Activated CD4-positive, alpha-beta T cell treated with anti-CD3 and anti-CD28 coated beads for 24 hours (primary cell): ENCODE measurements around the gene EPB41L4B.
"Not testable (repeated sequence)": the region's sequence is repeated elsewhere in the genome, so short reads cannot be mapped to it uniquely, and the experiment has no call there.

Source experiments
- DNase-seq, 2 donors: peaks; one replicate each; pipeline ENCODE4 v3.0.0-alpha.2; 2020; ENCODE audit warnings: low read depth in 2 of 2

Gene EPB41L4B

GRCh38 chr9:109163194-109163593, 157.7 kb downstream of the EPB41L4B start:
- DNase-seq: no peak

DNA sequence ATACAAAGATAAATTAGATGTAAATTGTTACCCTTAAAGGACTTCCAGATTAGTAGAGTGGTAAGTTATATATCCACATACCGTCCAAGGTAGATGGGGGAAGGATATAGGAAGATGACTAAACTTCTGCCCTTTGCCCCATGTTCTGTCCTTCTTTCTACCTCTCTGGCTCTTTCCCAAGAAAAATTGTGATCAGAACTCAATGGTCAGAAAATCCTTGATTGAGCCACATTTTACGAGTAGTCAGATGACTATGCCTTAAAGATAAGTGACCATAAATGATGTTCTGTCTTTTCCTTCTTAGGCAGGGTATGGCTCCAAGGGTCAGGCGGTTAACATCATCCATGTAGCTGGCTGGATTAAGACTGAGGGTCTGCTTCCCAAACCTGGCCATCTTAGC, 158.2 kb downstream of the EPB41L4B start:
- no peak for DNase-seq

DNA sequence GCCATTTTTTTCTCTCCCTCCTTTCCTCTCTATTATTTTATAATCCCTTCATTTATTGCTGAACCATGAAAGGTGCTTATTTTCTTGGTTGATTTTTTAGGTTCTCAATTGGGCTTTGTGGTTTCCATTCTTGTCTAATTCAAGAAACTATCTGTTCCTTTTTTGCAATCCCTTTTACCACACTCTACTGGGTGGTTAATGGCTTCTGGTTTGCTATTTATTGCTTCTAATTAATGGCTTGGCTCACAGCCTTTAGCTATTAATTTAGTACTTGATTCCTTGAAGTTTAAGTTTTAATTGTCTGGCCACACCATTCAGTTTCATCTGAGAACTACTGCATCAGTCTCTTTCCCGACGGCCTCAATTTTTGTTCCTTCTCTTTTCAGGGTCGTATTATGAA, 159.4 kb downstream of the EPB41L4B start:
- DNase-seq: no peak

- DNase-seq: no peak
These were observed 161.3 kb downstream of the EPB41L4B start for GRCh38 chr9:109159583-109159982.

- no peak for DNase-seq
These were observed 162.2 kb downstream of the EPB41L4B start for GRCh38 chr9:109158651-109159050.

DNA sequence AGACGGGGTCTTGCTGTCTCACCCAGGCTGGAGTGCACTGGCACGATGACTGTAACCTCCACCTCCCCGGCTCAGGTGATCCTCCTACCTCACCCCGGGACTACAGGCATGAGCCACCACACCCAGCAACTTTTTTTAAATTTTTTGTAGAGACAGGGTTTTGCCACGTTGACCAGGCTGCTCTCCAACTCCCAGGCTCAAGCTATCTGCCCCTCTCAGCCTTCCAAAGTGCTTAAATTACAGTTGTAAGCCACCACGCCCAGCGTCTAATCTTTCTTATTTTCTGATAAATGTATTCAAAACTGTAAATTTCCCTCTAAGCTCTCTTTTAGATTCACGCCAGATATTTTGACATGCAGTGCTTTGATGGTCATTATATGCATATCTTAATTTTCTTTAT, 164.2 kb downstream of the EPB41L4B start:
- DNase-seq: no peak

- no peak for DNase-seq
These were observed 169.8 kb downstream of the EPB41L4B start for GRCh38 chr9:109150925-109151545.

DNA sequence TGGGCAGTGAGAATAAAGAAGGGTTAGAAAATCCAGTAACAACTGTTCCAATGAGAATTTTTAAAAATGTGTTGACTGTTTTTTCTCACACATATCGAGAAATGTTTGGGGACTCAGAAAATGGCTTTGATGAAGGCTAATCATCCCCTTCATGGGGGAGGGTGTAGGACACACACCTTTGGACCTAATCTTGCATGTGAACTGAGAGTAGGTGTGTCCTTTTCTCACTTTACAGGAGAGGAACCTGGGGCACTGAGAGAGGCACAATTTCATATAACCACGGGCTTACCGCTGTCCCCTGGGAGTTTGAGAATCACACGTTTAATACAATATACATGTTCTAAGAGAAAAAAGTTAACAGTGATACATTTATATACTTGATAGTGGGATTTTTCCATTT, 171.1 kb downstream of the EPB41L4B start:
- DNase-seq: no peak

DNA sequence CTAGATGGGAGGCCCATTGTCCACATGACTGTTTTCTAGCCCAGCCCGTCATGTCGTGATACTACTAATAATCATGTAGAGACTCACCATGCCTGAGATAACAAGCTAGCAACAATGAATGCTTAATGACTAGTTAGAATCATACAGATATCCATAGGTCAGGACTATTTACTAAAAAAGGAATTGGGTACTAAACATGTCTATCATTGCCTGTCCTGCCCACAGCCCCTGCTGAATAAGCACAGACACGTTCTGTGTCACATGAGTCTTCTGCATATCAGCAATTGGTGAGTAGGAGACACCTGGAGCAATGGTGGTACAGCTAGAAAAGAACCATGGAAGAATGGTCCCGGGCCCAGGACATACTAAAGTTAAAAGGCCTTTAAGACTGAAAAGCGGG, 171.8 kb downstream of the EPB41L4B start:
- no peak for DNase-seq

- DNase-seq: no peak
These were observed 175.8 kb downstream of the EPB41L4B start for GRCh38 chr9:109145051-109145450.

DNA sequence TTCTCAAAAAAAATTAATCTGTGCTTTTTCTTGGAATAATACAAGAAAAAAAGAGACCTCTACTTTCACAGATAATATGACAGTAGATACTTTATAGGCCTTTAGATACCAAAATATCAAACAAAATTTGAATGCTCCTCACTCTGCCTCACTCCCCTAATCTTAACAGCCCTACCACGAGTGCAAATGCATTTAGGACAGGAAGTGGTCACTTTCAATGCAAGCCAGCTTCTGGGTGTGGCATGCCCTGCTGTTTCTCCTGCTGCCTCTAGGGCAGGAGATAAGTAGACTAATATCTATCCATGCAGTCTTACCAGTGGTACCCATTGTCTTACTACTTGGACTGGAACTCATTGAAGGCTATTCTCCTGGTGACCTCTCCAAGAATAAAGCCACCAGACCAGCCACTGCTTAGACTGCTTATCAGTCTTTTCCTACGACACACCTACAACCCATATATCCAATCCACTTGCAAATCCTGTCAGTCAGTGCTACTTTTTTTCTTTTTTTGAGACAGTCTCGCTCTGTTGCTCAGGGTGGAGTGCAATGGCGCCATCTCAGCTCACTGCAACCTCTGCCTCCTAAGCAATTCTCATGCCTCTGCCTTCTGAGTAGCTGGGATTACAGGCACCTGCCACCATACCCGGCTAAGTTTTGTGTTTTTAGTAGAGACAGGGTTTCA, 176.8 kb downstream of the EPB41L4B start:
- DNase-seq: no peak

GRCh38 chr9:109141375-109141774, 179.5 kb downstream of the EPB41L4B start:
- no peak for DNase-seq

DNA sequence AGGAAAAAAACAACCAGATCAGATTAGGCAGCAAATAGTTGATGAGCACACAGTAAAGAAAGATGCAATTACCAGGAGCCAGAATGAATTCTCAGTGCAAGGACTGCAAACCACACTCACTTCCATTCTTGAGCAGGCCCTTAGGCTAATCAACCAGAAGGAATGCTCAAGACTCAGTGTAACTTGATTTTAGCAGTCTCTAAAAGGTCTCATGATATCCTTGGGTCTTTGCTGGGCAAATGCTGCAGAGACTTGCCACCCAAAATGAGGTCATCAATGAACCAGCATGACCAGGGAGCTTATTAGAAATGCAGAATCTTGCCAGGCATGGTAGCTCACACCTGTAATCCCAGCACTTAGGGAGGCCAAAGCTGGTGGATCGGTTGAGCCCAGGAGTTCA, 181.0 kb downstream of the EPB41L4B start:
- no peak for DNase-seq

- no peak for DNase-seq
These were observed 182.4 kb downstream of the EPB41L4B start for GRCh38 chr9:109138421-109138820.

DNA sequence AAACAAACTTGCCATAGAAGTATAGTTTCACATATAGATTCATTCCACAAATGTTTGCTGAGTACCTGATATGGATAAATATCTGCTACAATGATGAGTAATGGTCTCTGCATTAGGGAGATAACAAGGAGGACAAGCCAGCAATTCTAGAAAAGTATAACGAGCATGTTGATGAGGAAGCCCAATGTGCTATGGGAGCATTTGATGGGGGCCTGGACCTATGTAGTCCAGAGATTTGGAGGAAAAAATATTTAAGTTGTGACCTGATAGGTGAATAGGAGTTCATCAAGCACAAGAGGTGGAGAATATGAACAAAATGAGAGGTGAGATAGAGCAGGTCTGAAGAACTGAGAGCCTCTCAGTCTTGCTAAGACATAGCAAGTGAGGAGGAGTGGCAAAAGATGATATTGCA, 186.7 kb downstream of the EPB41L4B start:
- DNase-seq: no peak

DNA sequence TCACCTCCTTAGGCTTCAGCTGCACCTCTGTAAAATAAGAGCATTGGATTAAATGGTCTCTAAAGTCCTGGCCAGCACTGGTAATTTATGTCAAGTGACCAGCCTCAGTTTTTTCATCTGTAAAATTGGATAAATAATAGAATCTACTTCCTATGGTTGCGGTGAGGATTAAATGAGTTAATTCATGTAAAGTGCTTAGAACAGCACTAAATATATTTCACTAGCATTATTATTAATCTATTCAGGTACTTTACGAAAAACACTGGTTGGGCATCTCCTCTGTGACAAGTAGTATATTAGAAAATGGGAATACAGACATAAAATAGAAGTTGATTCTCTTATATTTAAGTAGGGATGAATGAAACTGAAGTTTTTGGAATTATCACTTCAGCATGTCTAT, 187.3 kb downstream of the EPB41L4B start:
- DNase-seq: no peak

DNA sequence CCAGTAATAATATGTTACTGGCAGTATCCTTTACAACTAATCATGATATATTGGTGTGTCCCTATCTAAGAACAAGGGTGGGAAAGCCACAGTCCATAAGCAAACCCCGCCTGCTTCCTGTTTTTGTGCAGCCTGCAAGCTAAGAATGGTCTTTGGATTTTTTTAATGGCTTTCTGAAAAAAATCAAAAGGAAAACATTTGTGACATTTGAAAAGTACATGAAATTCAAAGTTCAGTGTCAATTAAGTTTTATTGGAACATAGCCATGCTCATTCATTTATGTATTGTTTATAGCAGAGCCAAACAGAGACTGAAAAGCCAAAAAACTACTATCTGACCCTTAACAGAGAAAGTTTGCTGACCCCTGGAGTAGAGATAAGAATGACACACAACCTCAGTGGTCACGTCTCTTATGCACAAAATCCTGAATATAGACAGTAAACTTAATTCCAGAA, 188.3 kb downstream of the EPB41L4B start:
- DNase-seq: no peak

GRCh38 chr9:109129470-109130197, 191.2 kb downstream of the EPB41L4B start:
- no peak for DNase-seq

DNA sequence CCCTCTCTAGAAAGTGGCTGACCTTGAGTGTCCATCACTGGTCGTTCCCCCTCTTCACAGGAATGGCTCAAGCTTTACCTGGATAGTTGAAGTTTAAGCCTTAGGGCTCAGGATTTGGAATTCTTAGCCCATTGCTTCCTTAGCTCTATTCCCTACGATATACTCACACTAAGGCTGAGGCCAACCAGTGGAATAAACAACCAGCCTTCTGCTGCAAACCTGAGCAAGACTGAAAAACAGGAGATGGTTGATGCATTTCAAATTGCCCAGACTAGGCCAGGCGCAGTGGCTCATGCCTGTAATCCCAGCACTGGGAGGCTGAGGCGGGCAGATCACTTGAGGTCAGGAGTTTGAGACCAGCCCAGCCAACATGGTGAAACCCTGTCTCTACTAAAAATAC, 194.2 kb downstream of the EPB41L4B start:
- not testable (repeated sequence) for DNase-seq

- no peak for DNase-seq
These were observed 196.7 kb downstream of the EPB41L4B start for GRCh38 chr9:109124121-109124520.

DNA sequence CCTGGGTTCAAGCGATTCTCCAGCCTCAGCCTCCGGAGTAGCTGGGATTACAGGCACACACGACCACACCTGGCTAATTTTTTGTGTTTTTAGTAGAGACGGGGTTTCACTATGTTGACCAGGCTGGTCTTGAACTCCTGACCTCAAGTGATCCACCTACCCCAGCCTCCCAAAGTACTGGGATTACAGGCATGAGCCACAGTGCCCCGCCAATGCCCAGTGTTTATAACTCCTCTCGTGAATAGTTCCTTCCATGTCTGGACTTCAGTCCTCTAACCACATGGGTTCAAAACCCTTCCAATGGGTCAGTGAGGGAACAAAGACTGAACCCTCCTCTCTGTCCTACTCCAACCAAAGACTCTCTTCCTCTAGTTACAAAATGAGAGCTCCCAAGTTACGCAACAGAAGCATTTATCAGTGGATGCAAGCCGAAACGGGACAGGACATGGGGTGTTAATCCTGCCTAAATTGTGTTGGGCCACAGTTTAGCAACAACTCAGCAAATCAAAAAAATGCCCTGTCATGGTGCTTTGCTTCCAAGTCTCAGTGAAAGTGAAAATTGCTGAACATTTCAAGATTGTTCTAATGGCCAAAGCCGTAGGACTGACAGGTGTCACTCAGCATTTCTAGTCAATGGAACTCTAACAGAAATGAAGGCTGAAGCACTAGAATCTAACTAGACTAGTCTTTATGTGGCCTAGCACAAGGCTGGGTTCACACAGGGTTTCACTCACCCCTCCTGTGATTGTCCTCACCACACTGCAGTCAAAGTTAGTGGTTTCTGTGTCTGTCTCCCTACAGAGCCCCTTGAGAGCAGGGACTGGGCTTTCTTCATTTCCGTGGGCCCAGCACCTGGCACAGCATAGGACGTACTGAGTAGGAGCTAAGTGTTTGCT, 197.9 kb downstream of the EPB41L4B start:
- DNase-seq: no peak
